HepG2 (cell line): ENCODE data around the gene EPS8L1. TPM values are rescaled to one million over a fixed set of nuclear protein-coding genes. Genes with fewer than 3 reads are reported as not detected.
A peak's percentile ranks its signal among the peaks of the same experiment; 100 is the strongest.

Experiments used
- ATF4 ChIP-seq, 2 experiments: fragments of 450-650 bp in 1 of 2; sonication (generic) in 1 of 2; formaldehyde crosslinking; IDR thresholded peaks; 2 replicates each; pipeline versions ENCODE4 v1.5.0 to v1.8.0; 2020 to 2022; ENCODE audit warnings: mild to moderate bottlenecking in 1 of 2, missing genetic modification reagents in 1 of 2
- BRD4 ChIP-seq: sonication (generic); formaldehyde crosslinking; IDR thresholded peaks from 2 replicates; pipeline ENCODE4 v1.4.0; 2020; ENCODE audit warnings: missing genetic modification reagents
- FOXM1 ChIP-seq: sonication (generic); formaldehyde crosslinking; IDR thresholded peaks from 2 replicates; pipeline ENCODE4 v1.5.0; 2020; ENCODE audit warnings: missing genetic modification reagents
- GATA4 ChIP-seq: sonication (generic); IDR thresholded peaks from 2 replicates; pipeline ENCODE4 v1.6.1; 2016; ENCODE audit warnings: antibody characterized with exemption, low read depth, borderline replicate concordance
- IRX3 ChIP-seq: sonication (generic); formaldehyde crosslinking; IDR thresholded peaks from 2 replicates; pipeline ENCODE4 v1.8.1; 2023; ENCODE audit warnings: mild to moderate bottlenecking, low read depth, missing genetic modification reagents, borderline replicate concordance
- JUNB ChIP-seq: sonication (generic); formaldehyde crosslinking; IDR thresholded peaks from 2 replicates; pipeline ENCODE4 v1.8.0; 2022; ENCODE audit warnings: missing genetic modification reagents, mild to moderate bottlenecking, borderline replicate concordance
- KDM2A ChIP-seq: sonication (generic); formaldehyde crosslinking; IDR thresholded peaks from 2 replicates; pipeline ENCODE4 v1.4.0; 2020; ENCODE audit warnings: low read depth, missing genetic modification reagents, borderline replicate concordance
- NCOA5 ChIP-seq: sonication (generic); formaldehyde crosslinking; IDR thresholded peaks from 2 replicates; pipeline ENCODE4 v1.4.0; 2020; ENCODE audit warnings: missing genetic modification reagents
- PBX3 ChIP-seq: sonication (generic); formaldehyde crosslinking; IDR thresholded peaks from 2 replicates; pipeline ENCODE4 v1.8.1; 2023; ENCODE audit warnings: missing genetic modification reagents, inconsistent platforms, borderline replicate concordance
- SMYD3 ChIP-seq: sonication (generic); formaldehyde crosslinking; IDR thresholded peaks from 2 replicates; pipeline ENCODE4 v1.8.1; 2023; ENCODE audit warnings: mild to moderate bottlenecking, missing genetic modification reagents
- SP140L ChIP-seq: sonication (generic); formaldehyde crosslinking; IDR thresholded peaks from 2 replicates; pipeline ENCODE4 v1.4.0; 2020; ENCODE audit warnings: missing genetic modification reagents, borderline replicate concordance
- U2AF1 ChIP-seq: fragments of 200-400 bp; formaldehyde crosslinking; optimal IDR thresholded peaks from 2 replicates; pipeline ENCODE3; 2017; ENCODE audit warnings: mild to moderate bottlenecking, low read depth, low read length
- ZBTB44 ChIP-seq: sonication (generic); formaldehyde crosslinking; IDR thresholded peaks from 2 replicates; pipeline ENCODE4 v1.4.0; 2020; ENCODE audit warnings: missing genetic modification reagents
- ZMAT3 ChIP-seq: sonication (generic); formaldehyde crosslinking; conservative IDR thresholded peaks from 2 replicates; pipeline ENCODE4 v1.7.0; 2021; ENCODE audit warnings: missing genetic modification reagents
- ZNF12 ChIP-seq: sonication (generic); formaldehyde crosslinking; IDR thresholded peaks from 2 replicates; pipeline ENCODE4 v1.5.0; 2020; ENCODE audit warnings: missing genetic modification reagents
- ZNF44 ChIP-seq: sonication (generic); formaldehyde crosslinking; IDR thresholded peaks from 2 replicates; pipeline ENCODE4 v1.5.1; 2020; ENCODE audit warnings: mild to moderate bottlenecking, missing genetic modification reagents
- ZNF549 ChIP-seq: sonication (generic); formaldehyde crosslinking; IDR thresholded peaks from 2 replicates; pipeline ENCODE4 v1.5.0; 2020; ENCODE audit warnings: missing genetic modification reagents
- ZNF839 ChIP-seq: sonication (generic); formaldehyde crosslinking; IDR thresholded peaks from 2 replicates; pipeline ENCODE4 v1.4.0; 2020; ENCODE audit warnings: missing genetic modification reagents, mild to moderate bottlenecking, borderline replicate concordance
- polyA plus RNA-seq, 8 experiments: library from polyadenylated mRNA; depleted of rRNA in 3 of 8; stranded (reverse) in 7 of 8; unstranded in 1 of 8; fragments of >200 nt; fragmentation: Illumina TruSeq in 4 of 8; extraction: Trizol in 4 of 8; gene quantifications; 2 replicates each; pipeline versions ENCODE4 v1.2.1 to v1.2.3, GENCODE V29; 2011 to 2016; ENCODE audit warnings: low read depth in 4 of 8, missing spikeins in 1 of 8, mixed read lengths in 1 of 8; ENCODE audit not compliant: insufficient read depth in 1 of 8
- total RNA-seq, 5 experiments: library from RNA; depleted of rRNA; stranded (reverse); fragments of >200 nt; fragmentation: Illumina TruSeq; extraction: Trizol; gene quantifications; 2 replicates each; pipeline ENCODE4 v1.2.3, GENCODE V29; 2016; ENCODE audit warnings: low read depth in 1 of 5
- TF ChIP-seq, protein P1 (sequence below): sonication (generic); formaldehyde crosslinking; IDR thresholded peaks from 2 replicates; pipeline ENCODE4 v1.5.0; 2020; ENCODE audit warnings: mild to moderate bottlenecking, missing genetic modification reagents, borderline replicate concordance
- TF ChIP-seq, protein P2 (sequence below): sonication (generic); formaldehyde crosslinking; IDR thresholded peaks from 2 replicates; pipeline ENCODE4 v1.4.0; 2020; ENCODE audit warnings: missing genetic modification reagents, borderline replicate concordance

Gene EPS8L1
- total and polyA plus RNA-seq, 2 of the 13 experiments (the other 11 are each of a cell fraction or from before 2014, with no cell fraction given) = 3.0 to 6.3 TPM

GRCh38 chr19:55117663-55118391, 42.2 kb downstream of the EPS8L1 start (continued):
- peak; percentile 12; the same call in 1 of the 2 replicates for TF ChIP-seq ZBTB44 (CRISPR knock-in tag)
- no peak for TF ChIP-seq IRX3 (CRISPR knock-in tag)
- no peak for TF ChIP-seq ZNF44 (CRISPR knock-in tag)
- peak; percentile 82 for TF ChIP-seq KDM2A (CRISPR knock-in tag)
- TF ChIP-seq, protein P1, sequence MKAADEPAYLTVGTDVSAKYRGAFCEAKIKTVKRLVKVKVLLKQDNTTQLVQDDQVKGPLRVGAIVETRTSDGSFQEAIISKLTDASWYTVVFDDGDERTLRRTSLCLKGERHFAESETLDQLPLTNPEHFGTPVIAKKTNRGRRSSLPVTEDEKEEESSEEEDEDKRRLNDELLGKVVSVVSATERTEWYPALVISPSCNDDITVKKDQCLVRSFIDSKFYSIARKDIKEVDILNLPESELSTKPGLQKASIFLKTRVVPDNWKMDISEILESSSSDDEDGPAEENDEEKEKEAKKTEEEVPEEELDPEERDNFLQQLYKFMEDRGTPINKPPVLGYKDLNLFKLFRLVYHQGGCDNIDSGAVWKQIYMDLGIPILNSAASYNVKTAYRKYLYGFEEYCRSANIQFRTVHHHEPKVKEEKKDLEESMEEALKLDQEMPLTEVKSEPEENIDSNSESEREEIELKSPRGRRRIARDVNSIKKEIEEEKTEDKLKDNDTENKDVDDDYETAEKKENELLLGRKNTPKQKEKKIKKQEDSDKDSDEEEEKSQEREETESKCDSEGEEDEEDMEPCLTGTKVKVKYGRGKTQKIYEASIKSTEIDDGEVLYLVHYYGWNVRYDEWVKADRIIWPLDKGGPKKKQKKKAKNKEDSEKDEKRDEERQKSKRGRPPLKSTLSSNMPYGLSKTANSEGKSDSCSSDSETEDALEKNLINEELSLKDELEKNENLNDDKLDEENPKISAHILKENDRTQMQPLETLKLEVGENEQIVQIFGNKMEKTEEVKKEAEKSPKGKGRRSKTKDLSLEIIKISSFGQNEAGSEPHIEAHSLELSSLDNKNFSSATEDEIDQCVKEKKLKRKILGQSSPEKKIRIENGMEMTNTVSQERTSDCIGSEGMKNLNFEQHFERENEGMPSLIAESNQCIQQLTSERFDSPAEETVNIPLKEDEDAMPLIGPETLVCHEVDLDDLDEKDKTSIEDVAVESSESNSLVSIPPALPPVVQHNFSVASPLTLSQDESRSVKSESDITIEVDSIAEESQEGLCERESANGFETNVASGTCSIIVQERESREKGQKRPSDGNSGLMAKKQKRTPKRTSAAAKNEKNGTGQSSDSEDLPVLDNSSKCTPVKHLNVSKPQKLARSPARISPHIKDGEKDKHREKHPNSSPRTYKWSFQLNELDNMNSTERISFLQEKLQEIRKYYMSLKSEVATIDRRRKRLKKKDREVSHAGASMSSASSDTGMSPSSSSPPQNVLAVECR (CRISPR knock-in tag) = peak; percentile 47; the same call in 1 of the 2 replicates
- TF ChIP-seq JUNB = no peak
- TF ChIP-seq SMYD3 (CRISPR knock-in tag) = no peak
- 0 out of 4 replicates have a peak, but pooled peaks of 1 of the 2 experiments have one; percentile 11 for TF ChIP-seq ATF4 (CRISPR knock-in tag; IDR thresholded peaks at IDR 0.05)
- no peak for TF ChIP-seq U2AF1
- TF ChIP-seq GATA4 = no peak
- TF ChIP-seq ZNF549 (CRISPR knock-in tag) = no peak
- no peak for TF ChIP-seq NCOA5 (CRISPR knock-in tag)
- no peak for TF ChIP-seq PBX3
- TF ChIP-seq ZMAT3 (CRISPR knock-in tag) = no peak
- no peak for TF ChIP-seq BRD4
- no peak for TF ChIP-seq SP140L (CRISPR knock-in tag)
- TF ChIP-seq, protein P2, sequence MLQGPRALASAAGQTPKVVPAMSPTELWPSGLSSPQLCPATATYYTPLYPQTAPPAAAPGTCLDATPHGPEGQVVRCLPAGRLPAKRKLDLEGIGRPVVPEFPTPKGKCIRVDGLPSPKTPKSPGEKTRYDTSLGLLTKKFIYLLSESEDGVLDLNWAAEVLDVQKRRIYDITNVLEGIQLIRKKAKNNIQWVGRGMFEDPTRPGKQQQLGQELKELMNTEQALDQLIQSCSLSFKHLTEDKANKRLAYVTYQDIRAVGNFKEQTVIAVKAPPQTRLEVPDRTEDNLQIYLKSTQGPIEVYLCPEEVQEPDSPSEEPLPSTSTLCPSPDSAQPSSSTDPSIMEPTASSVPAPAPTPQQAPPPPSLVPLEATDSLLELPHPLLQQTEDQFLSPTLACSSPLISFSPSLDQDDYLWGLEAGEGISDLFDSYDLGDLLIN (CRISPR knock-in tag) = 0 out of 2 replicates have a peak, but pooled peaks have one; percentile 55
- no peak for TF ChIP-seq ZNF12 (CRISPR knock-in tag)
- no peak for TF ChIP-seq FOXM1
- TF ChIP-seq ZNF839 (CRISPR knock-in tag) = 0 out of 2 replicates have a peak, but pooled peaks have one; percentile 24
